Hepatocyte (in vitro differentiated cells): ENCODE measurements around the gene MAP3K10. TPM values are rescaled to one million over a fixed set of nuclear protein-coding genes. Genes with fewer than 3 reads are reported as not detected.

ENCODE experiments used
- DNase-seq: peaks from one replicate; pipeline ENCODE4 v3.0.0-alpha.2; 2016; ENCODE audit warnings: low spot score
- H2AFZ ChIP-seq: fragments of 200-600 bp; sonication (generic); 2 replicates; pipeline ENCODE4 v1.6.0; 2016; ENCODE audit warnings: antibody characterized with exemption, mild to moderate bottlenecking
- H3K27ac ChIP-seq: fragments of 200-600 bp; sonication (generic); 2 replicates; pipeline ENCODE4 v1.5.1; 2016; ENCODE audit warnings: mild to moderate bottlenecking
- H3K27me3 ChIP-seq: fragments of 200-600 bp; sonication (generic); 2 replicates; pipeline ENCODE4 v1.6.1; 2016
- H3K36me3 ChIP-seq: fragments of 200-600 bp; sonication (generic); replicated peaks from 2 replicates; pipeline ENCODE4 v1.5.1; 2016; ENCODE audit warnings: low read depth; ENCODE audit not compliant: insufficient read depth
- H3K4me1 ChIP-seq: fragments of 200-600 bp; sonication (generic); 2 replicates; pipeline ENCODE4 v1.5.1; 2016; ENCODE audit warnings: mild to moderate bottlenecking, moderate library complexity; ENCODE audit not compliant: insufficient read depth
- H3K4me2 ChIP-seq: fragments of 200-600 bp; sonication (generic); 2 replicates; pipeline ENCODE4 v1.6.0; 2016
- H3K4me3 ChIP-seq: fragments of 200-600 bp; sonication (generic); 2 replicates; pipeline ENCODE4 v1.5.1; 2016; ENCODE audit warnings: mild to moderate bottlenecking
- H3K79me2 ChIP-seq: fragments of 200-600 bp; sonication (generic); 2 replicates; pipeline ENCODE4 v1.6.0; 2017; ENCODE audit warnings: mild to moderate bottlenecking
- H3K9me2 ChIP-seq: fragments of 200-600 bp; sonication (generic); replicated peaks from 2 replicates; pipeline ENCODE4 v1.6.0; 2017; ENCODE audit warnings: mild to moderate bottlenecking; ENCODE audit not compliant: insufficient read depth
- H3K9me3 ChIP-seq: fragments of 200-600 bp; sonication (generic); 2 replicates; pipeline ENCODE4 v1.5.1; 2016; ENCODE audit warnings: low read depth, mild to moderate bottlenecking
- H4K20me1 ChIP-seq: fragments of 200-600 bp; sonication (generic); 2 replicates; pipeline ENCODE4 v1.6.0; 2016; ENCODE audit warnings: mild to moderate bottlenecking; ENCODE audit not compliant: insufficient read depth, poor library complexity, severe bottlenecking
- CTCF ChIP-seq: fragments of 200-600 bp; sonication (generic); IDR thresholded peaks from 2 replicates; pipeline ENCODE4 v1.5.1; 2016; ENCODE audit warnings: antibody characterized with exemption, mild to moderate bottlenecking; ENCODE audit not compliant: poor library complexity
- EZH2 ChIP-seq: fragments of 200-600 bp; sonication (generic); IDR thresholded peaks from 2 replicates; pipeline ENCODE4 v1.6.1; 2016; ENCODE audit warnings: antibody characterized with exemption, mild to moderate bottlenecking, borderline replicate concordance
- EZH2phosphoT487 ChIP-seq: fragments of 200-600 bp; sonication (generic); IDR thresholded peaks from one replicate; pipeline ENCODE4 v1.6.1; 2018; ENCODE audit warnings: antibody characterized with exemption, mild to moderate bottlenecking, low read depth, moderate library complexity; ENCODE audit not compliant: unreplicated experiment, severe bottlenecking
- WGBS: methylation state at CpG from one replicate; pipeline ENCODE4 v1.1.6; 2016; ENCODE audit warnings: low lambda C conversion rate; ENCODE audit errors: missing lambda C conversion rate; 5-methylcytosine and 5-hydroxymethylcytosine counted together
- polyA plus RNA-seq: library from polyadenylated mRNA; unstranded; fragments of >200 nt; fragmentation: Nextera tagmentation; extraction: Ambion mirVana; gene quantifications from 2 replicates; pipeline ENCODE4 v1.2.1, GENCODE V29; 2016
- total RNA-seq: library from RNA; depleted of rRNA; stranded (reverse); fragments of >200 nt; gene quantifications from 2 replicates; pipeline ENCODE4 v1.2.3, GENCODE V29; 2014

The MAP3K10 gene
- total and polyA plus RNA-seq, 2 experiments from 2014 or later: 6.1 to 9.1 TPM

DNA sequence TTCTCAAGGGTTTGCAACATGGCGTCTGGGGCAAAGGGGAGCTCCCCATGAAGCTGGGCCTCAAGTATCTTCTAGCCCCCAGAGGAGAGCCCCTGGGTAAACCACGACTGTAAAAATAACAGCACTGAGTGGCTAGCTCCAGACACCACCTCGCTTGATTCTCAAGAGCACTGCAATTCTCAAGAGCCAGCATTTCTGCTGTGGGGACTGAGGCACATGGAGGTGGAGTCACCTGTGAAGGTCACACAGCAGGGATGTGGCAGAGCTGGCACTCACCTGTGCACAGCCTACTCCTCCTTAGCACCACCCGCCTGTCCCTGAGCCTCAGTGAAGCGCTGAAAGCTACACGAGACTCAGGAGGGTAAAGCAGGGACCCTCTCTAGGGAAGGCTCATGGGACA, 56.0 kb downstream of the MAP3K10 start:
- Histone ChIP-seq H3K9me3 (no peaks in the 10 kb centered on the region), H3K4me2 (no peak overlapping the region), H2AFZ (no peak overlapping the region), H4K20me1 (peaks cover 6% of the 10 kb centered on the region), H3K4me3 (no peak overlapping the region), H3K27ac (no peak overlapping the region), H3K27me3 (no peaks in the 10 kb centered on the region), H3K79me2 (peaks cover 19% of the 10 kb centered on the region), H3K9me2 (no peaks in the 10 kb centered on the region), H3K4me1 (no peaks in the 10 kb centered on the region), H3K36me3 (no peaks in the 10 kb centered on the region)
- DNase-seq: no peak
- TF ChIP-seq CTCF: no peak
- no peak for TF ChIP-seq EZH2
- TF ChIP-seq EZH2phosphoT487: no peak
- 90% methylated on average over 6 of the region's 6 CpGs for WGBS

DNA sequence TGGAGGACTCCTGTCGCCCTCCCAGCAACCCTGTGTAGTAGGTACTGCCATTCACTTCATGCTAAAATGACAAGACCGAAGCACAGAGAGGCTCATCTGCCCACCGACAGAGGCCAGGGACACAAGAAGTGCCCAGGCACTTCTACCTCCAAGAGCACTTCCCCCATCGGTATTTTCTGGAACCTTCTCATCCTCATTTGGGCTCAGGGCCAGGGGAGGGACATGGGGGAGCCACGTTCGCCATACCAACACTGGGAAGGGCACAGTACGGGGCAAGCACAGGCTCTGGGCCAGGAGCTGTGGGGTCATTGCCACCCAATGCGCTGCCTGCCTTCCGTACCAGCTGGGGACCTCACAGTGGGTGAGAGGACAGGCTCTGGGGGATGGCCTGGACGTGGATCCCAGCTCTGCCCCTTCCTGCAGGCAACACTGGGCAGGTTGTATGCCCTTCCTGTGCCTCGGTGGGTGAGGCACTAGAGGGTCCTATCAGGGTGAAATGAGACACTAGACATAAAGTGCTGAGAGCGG, 56.6 kb downstream of the MAP3K10 start:
- H3K27me3 ChIP-seq: no peaks in the 10 kb centered on the region
- H4K20me1 ChIP-seq: peaks cover 8% of the 10 kb centered on the region
- peaks cover 24% of the 10 kb centered on the region for H3K79me2 ChIP-seq
- H3K4me3 ChIP-seq: no peak overlapping the region
- H3K9me3 ChIP-seq: no peaks in the 10 kb centered on the region
- no peak overlapping the region for H3K27ac ChIP-seq
- no peak for DNase-seq
- TF ChIP-seq CTCF: no peak
- H3K4me1 ChIP-seq: no peaks in the 10 kb centered on the region
- no peak overlapping the region for H3K4me2 ChIP-seq
- 94% methylated on average over 12 of the region's 12 CpGs for WGBS
- H2AFZ ChIP-seq: no peak overlapping the region
- H3K36me3 ChIP-seq: no peaks in the 10 kb centered on the region
- no peaks in the 10 kb centered on the region for H3K9me2 ChIP-seq

GRCh38 chr19:40249201-40249600, 58.0 kb downstream of the MAP3K10 start:
- no peaks in the 10 kb centered on the region for H3K36me3 ChIP-seq
- no peaks in the 10 kb centered on the region for H3K9me3 ChIP-seq
- no peak for DNase-seq
- no peaks in the 10 kb centered on the region for H3K9me2 ChIP-seq
- H3K79me2 ChIP-seq: peaks cover 27% of the 10 kb centered on the region
- no peak overlapping the region for H3K4me2 ChIP-seq
- no peak overlapping the region for H3K4me3 ChIP-seq
- peaks cover 11% of the 10 kb centered on the region for H4K20me1 ChIP-seq
- H3K27me3 ChIP-seq: no peaks in the 10 kb centered on the region
- H2AFZ ChIP-seq: no peak overlapping the region
- H3K27ac ChIP-seq: no peak overlapping the region
- 97% methylated on average over 10 of the region's 10 CpGs for WGBS
- H3K4me1 ChIP-seq: no peaks in the 10 kb centered on the region
- TF ChIP-seq CTCF (no peak), EZH2 (no peak), EZH2phosphoT487 (no peak)

DNA sequence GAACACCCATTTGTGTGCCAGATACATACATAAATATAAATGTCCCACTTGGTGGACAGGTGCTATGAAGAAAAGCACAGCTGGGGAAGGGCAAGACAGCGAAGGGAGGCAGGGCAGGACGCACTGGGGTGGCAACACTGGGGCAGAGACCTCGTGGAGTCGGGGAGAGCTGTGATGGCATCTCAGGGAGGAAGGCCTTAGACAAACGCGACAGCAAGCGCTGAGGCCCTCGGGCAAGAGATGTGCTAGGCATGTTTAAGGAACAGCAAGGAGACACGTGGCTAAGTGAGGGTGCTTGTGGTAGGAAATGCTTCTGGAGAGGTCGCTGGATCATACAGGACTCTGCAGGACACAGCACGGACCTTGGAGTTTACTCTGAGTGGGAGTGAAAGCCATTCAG, 58.6 kb downstream of the MAP3K10 start:
- no peak overlapping the region for H3K4me3 ChIP-seq
- 92% methylated on average over 11 of the region's 11 CpGs for WGBS
- H3K4me1 ChIP-seq: no peaks in the 10 kb centered on the region
- peaks cover 27% of the 10 kb centered on the region for H3K79me2 ChIP-seq
- no peak for TF ChIP-seq EZH2
- TF ChIP-seq EZH2phosphoT487: no peak
- no peak for TF ChIP-seq CTCF
- DNase-seq: no peak
- no peaks in the 10 kb centered on the region for H3K9me3 ChIP-seq
- H3K36me3 ChIP-seq: no peaks in the 10 kb centered on the region
- H3K4me2 ChIP-seq: no peak overlapping the region
- no peaks in the 10 kb centered on the region for H3K27me3 ChIP-seq
- H2AFZ ChIP-seq: no peak overlapping the region
- H4K20me1 ChIP-seq: peaks cover 11% of the 10 kb centered on the region
- H3K27ac ChIP-seq: no peak overlapping the region
- no peaks in the 10 kb centered on the region for H3K9me2 ChIP-seq
